HG02623 (cell line): ENCODE results near the gene MYO1D.

Experiments
- ATAC-seq: cut with Tn5 transposase; IDR thresholded peaks from one replicate; pipeline ENCODE4 v1.9.1; 2021; ENCODE audit warnings: moderate library complexity; ENCODE audit not compliant: unreplicated experiment

Gene MYO1D

GRCh38 chr17:32516940-32517701 lies 359.8 kb downstream of the MYO1D start:
- no peak for ATAC-seq

- ATAC-seq, result no peak
Observed at GRCh38 chr17:32516450-32516849, 360.5 kb downstream of the MYO1D start.

GRCh38 chr17:32515677-32516383 lies 361.1 kb downstream of the MYO1D start:
- ATAC-seq, result peak; percentile 48

- no peak for ATAC-seq
Observed at GRCh38 chr17:32514606-32515005, 362.3 kb downstream of the MYO1D start.

- ATAC-seq, result no peak
Observed at GRCh38 chr17:32513579-32513978, 363.3 kb downstream of the MYO1D start.

- ATAC-seq, result no peak
Observed at GRCh38 chr17:32512328-32512727, 364.6 kb downstream of the MYO1D start.

- no peak for ATAC-seq
Observed at GRCh38 chr17:32510466-32510865, 366.5 kb downstream of the MYO1D start.

- ATAC-seq, result no peak
Observed at GRCh38 chr17:32508926-32509325, 368.0 kb downstream of the MYO1D start.

GRCh38 chr17:32504166-32504990 lies 372.5 kb downstream of the MYO1D start:
- no peak for ATAC-seq

- ATAC-seq, result peak; percentile 77
Observed at GRCh38 chr17:32503251-32504165, 373.4 kb downstream of the MYO1D start.

GRCh38 chr17:32502710-32503109 lies 374.2 kb downstream of the MYO1D start:
- no peak for ATAC-seq

GRCh38 chr17:32502013-32502412 lies 374.9 kb downstream of the MYO1D start:
- no peak for ATAC-seq

- no peak for ATAC-seq
Observed at GRCh38 chr17:32498391-32498790, 378.5 kb downstream of the MYO1D start.

- ATAC-seq, result no peak
Observed at GRCh38 chr17:32497431-32498205, 379.3 kb downstream of the MYO1D start.

GRCh38 chr17:32496395-32497073 lies 380.4 kb downstream of the MYO1D start:
- ATAC-seq, result no peak

- ATAC-seq, result no peak
Observed at GRCh38 chr17:32495359-32496231, 381.3 kb downstream of the MYO1D start.

GRCh38 chr17:32494621-32495358 lies 382.1 kb downstream of the MYO1D start:
- ATAC-seq, result no peak
